Measurements from ENCODE around the gene KNDC1. TPM values are rescaled to one million over a fixed set of nuclear protein-coding genes. Genes with fewer than 3 reads are reported as not detected.

The KNDC1 gene
- total and polyA plus RNA-seq, 2 experiments from 2014 or later, result 1.8 to 16.0 TPM

DNA sequence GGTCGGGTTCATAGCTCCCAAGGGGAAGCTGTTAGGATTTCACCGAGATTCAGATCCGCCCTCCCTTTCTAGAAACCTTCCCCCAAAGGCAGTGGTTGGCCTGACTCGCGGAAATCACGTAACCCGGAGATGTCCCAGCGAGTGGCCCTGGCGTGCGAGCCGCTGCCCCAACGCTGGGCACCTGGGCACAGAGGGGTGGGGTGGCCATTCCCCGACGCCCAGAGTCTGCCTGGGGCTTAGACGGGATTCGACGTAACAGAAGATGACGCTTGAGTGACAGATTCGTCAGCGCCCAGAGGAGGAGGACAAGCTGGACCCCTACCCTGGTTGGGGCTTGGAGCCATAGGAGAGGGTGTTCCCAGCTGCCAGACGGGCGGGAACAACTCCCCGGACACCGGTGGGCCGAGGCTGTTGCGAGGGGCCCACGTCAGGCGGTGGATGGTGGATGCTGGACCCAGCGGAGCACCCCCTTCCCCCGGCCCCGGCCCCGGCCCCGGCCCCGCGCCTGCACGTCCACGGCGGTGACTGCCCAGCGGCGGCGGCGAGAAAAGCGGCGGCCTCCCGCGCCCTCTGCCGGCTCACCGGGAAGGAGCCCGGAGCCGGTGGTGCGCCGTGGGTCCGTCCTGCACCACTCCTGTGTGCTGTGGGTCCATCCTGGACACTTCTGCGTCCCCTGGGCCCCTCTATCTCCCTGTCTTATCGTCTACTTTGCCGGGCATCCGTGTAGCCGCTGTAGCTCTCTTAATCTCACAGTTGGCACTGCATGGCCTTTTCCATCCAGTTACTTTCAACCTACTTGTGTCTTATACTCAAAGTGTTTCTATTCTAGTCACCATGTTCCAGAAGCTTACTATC is 35.4 kb upstream of the KNDC1 start:
- H3K4me3 Mint-ChIP-seq, result no peak overlapping the region; the same call in 2 of the 3 replicates

DNA sequence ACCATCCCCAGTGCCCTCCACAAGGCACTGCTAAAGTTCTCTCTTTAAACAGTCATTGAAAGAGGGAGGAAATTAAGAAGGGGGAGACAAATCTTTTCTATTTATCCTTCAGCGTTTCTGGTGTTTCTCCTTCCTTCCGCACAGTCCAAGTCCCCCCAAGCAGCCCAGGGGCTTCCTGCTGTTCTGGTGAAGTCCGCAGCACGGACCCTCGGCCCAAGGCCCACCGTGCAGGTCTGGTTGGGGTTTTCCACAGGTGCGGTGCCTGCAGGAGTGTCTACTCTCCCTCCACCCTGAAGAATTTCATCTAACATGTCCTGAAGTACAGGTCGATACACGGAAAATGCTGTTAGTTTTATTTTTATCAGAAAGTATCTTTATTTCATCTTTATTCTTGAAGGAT is 34.1 kb upstream of the KNDC1 start:
- H3K36me3 Mint-ChIP-seq (ENCODE audit: low read depth), result no peaks in the 10 kb centered on the region
- no peak for DNase-seq (ENCODE audit: low spot score)
- H3K36me3 ChIP-seq (ENCODE audit: insufficient read depth), result no peaks in the 10 kb centered on the region
- no peak for TF ChIP-seq STAT1 (IDR thresholded peaks at IDR 0.05; ENCODE audit: unreplicated experiment)
- TF ChIP-seq, protein P1, sequence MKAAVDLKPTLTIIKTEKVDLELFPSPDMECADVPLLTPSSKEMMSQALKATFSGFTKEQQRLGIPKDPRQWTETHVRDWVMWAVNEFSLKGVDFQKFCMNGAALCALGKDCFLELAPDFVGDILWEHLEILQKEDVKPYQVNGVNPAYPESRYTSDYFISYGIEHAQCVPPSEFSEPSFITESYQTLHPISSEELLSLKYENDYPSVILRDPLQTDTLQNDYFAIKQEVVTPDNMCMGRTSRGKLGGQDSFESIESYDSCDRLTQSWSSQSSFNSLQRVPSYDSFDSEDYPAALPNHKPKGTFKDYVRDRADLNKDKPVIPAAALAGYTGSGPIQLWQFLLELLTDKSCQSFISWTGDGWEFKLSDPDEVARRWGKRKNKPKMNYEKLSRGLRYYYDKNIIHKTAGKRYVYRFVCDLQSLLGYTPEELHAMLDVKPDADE (IDR thresholded peaks at IDR 0.05), result no peak
- TF ChIP-seq EZH2 (IDR thresholded peaks at IDR 0.05; ENCODE audit: low read depth, unreplicated experiment), result no peak
- no peak for TF ChIP-seq ZNF331 (CRISPR knock-in tag; IDR thresholded peaks at IDR 0.05; ENCODE audit: low read depth)
- TF ChIP-seq CREB1 (CRISPR knock-in tag; IDR thresholded peaks at IDR 0.05; ENCODE audit: low read depth), result no peak
- TF ChIP-seq POLR2AphosphoS5 (IDR thresholded peaks at IDR 0.05; ENCODE audit: low read depth), result no peak
- TF ChIP-seq, protein P2, sequence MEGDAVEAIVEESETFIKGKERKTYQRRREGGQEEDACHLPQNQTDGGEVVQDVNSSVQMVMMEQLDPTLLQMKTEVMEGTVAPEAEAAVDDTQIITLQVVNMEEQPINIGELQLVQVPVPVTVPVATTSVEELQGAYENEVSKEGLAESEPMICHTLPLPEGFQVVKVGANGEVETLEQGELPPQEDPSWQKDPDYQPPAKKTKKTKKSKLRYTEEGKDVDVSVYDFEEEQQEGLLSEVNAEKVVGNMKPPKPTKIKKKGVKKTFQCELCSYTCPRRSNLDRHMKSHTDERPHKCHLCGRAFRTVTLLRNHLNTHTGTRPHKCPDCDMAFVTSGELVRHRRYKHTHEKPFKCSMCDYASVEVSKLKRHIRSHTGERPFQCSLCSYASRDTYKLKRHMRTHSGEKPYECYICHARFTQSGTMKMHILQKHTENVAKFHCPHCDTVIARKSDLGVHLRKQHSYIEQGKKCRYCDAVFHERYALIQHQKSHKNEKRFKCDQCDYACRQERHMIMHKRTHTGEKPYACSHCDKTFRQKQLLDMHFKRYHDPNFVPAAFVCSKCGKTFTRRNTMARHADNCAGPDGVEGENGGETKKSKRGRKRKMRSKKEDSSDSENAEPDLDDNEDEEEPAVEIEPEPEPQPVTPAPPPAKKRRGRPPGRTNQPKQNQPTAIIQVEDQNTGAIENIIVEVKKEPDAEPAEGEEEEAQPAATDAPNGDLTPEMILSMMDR (conservative IDR thresholded peaks at IDR 0.05; ENCODE audit: low read depth in 2 of 2), result no peak

More for the DNA sequence above, 35.4 kb upstream of the KNDC1 start:
- H3K4me2 ChIP-seq, result no peak overlapping the region
- H3K79me2 ChIP-seq (replicated peaks; ENCODE audit: insufficient read depth), result no peaks in the 10 kb centered on the region
- H3K36me3 Mint-ChIP-seq (ENCODE audit: low read depth), result no peaks in the 10 kb centered on the region
- H3K4me1 ChIP-seq (ENCODE audit: insufficient read depth), result no peaks in the 10 kb centered on the region
- no peaks in the 10 kb centered on the region for H3K9me2 ChIP-seq (ENCODE audit: insufficient read depth)
- no peak for TF ChIP-seq JUNB (IDR thresholded peaks at IDR 0.05; ENCODE audit: unreplicated experiment)
- TF ChIP-seq, protein P2 (conservative IDR thresholded peaks at IDR 0.05; ENCODE audit: low read depth in 2 of 2), result peak; percentile 38 to 70; a peak in 3 of 4 replicates
- no peaks in the 10 kb centered on the region for H3F3A ChIP-seq (replicated peaks; ENCODE audit: low read depth)
- no peak overlapping the region for H3K4me3 ChIP-seq
- no peaks in the 10 kb centered on the region for H4K20me1 ChIP-seq (replicated peaks; ENCODE audit: insufficient read depth)
- H3K27me3 Mint-ChIP-seq (ENCODE audit: insufficient read depth, low read depth, poor library complexity), result peaks cover 5% of the 10 kb centered on the region
- no peak overlapping the region for H3K27ac Mint-ChIP-seq
- peaks cover 2% of the 10 kb centered on the region; the same call in 1 of the 3 replicates for H3K4me1 Mint-ChIP-seq
- no peak overlapping the region for H2AFZ ChIP-seq
- H3K27ac ChIP-seq (ENCODE audit: low read depth), result no peak overlapping the region
- ATAC-seq, result peak; percentile 72
- H3K36me3 ChIP-seq (ENCODE audit: insufficient read depth), result no peaks in the 10 kb centered on the region
- no peaks in the 10 kb centered on the region; the same call in 2 of the 3 replicates for H3K9me3 Mint-ChIP-seq
- no peaks in the 10 kb centered on the region for H3K27me3 ChIP-seq (ENCODE audit: insufficient read depth)
- DNase-seq (ENCODE audit: low spot score), result peak; percentile 65

More for the DNA sequence above, 34.1 kb upstream of the KNDC1 start:
- H3K9me3 Mint-ChIP-seq, result no peaks in the 10 kb centered on the region
- no peaks in the 10 kb centered on the region for H3K9me2 ChIP-seq (ENCODE audit: insufficient read depth)
- H3K4me1 Mint-ChIP-seq, result peaks cover 2% of the 10 kb centered on the region; the same call in 1 of the 3 replicates
- no peak for ATAC-seq
- H3K27ac Mint-ChIP-seq, result no peak overlapping the region
- no peaks in the 10 kb centered on the region for H3K79me2 ChIP-seq (replicated peaks; ENCODE audit: insufficient read depth)
- H3K27me3 Mint-ChIP-seq (ENCODE audit: insufficient read depth, low read depth, poor library complexity), result peaks cover 7% of the 10 kb centered on the region
- no peaks in the 10 kb centered on the region for H4K20me1 ChIP-seq (replicated peaks; ENCODE audit: insufficient read depth)
- no peak overlapping the region for H3K4me3 ChIP-seq
- H3F3A ChIP-seq (replicated peaks; ENCODE audit: low read depth), result no peaks in the 10 kb centered on the region
- no peak overlapping the region for H3K4me2 ChIP-seq
- H3K27me3 ChIP-seq (ENCODE audit: insufficient read depth), result no peaks in the 10 kb centered on the region
- no peak overlapping the region for H3K27ac ChIP-seq (ENCODE audit: low read depth)
- H2AFZ ChIP-seq, result no peak overlapping the region
- no peak overlapping the region for H3K4me3 Mint-ChIP-seq
- no peaks in the 10 kb centered on the region for H3K4me1 ChIP-seq (ENCODE audit: insufficient read depth)

Data from GM23338 (cell line).